GM19099 (cell line): Measurements from ENCODE around the gene FANCC.

ENCODE experiments used
- POLR2A ChIP-seq: IDR thresholded peaks from 3 replicates; pipeline ENCODE4 v1.6.1; 2011; ENCODE audit warnings: low read depth; ENCODE audit not compliant: insufficient read length; ENCODE audit errors: extremely low read depth

Gene FANCC

DNA sequence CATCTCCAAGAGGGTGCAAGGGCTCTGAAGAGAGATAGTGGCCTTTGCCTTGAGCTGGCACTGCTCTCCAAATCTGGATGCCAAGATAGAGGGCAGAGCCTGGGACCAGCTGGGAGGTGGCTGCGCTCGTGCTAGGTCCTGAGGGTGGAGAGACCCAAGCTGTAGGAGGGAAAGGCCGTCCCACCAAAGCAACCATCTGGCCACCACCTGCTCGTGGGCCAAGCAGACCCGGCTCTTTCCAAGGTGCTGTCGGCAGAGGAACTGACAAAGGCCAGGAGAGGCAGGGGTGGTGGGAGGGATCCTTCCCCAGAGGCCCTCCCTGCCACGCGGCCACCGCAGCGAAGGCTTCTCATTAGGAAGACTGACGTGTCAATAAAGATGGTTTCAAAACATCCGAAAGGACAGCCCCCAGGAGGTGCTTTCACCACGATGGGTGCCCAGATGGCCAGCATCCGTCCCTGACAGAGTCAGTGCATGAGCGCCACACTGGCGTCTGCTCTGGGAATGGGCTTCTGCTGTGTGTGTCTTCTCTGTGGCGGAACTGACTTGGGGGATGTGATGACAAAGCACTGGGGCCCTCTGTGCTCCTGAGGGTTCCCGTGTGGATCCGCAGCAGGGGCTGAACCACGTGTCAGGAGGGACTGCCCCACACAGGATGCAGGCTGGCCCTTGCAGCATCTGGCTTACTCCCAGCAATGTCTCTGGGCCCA lies 213.5 kb downstream of the FANCC start:
- TF ChIP-seq POLR2A: no peak

DNA sequence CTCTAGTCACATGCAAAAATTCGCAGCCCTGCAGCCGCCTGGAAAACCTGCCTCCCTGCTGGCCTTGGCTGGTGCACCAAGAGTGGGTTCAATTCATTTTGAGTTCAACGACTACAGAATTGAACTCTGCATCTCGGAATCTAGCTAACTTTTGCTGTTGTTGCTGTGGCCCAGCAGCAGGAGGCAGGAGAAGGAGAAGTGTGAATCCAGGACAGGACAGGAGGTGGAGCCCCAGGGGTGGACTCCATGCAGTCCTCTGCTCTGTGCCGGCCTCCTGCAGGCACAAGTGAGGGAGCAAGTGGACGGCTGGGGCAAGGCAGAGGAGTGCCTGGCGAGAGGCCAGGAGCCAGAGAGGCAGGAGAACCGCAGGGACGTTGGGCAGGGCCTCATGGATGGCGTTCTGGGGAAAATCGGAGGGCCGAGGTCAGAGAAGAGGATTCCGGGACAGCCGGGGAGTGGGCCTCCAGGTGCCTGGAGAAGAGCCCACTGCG lies 214.2 kb downstream of the FANCC start:
- no peak for TF ChIP-seq POLR2A

DNA sequence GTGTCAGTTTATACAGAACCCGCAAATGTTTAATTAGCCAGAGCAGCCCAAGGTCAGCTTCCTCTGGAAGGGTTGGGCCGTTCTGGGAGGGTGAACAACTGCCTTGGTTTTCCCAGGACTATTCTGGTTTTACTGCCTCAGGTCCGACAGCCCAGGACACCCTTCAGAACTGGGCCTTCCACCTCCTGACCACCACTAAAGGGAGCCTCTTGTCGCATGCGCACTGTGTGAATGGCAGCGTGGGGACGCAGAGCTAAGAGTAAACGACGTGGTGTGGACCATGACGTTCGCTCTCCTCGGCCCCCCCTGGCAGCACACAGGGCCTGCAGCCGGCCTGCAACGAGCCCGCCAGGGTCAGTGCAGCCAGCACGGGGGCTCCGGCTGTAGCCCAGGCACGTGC lies 214.9 kb downstream of the FANCC start:
- TF ChIP-seq POLR2A: no peak

DNA sequence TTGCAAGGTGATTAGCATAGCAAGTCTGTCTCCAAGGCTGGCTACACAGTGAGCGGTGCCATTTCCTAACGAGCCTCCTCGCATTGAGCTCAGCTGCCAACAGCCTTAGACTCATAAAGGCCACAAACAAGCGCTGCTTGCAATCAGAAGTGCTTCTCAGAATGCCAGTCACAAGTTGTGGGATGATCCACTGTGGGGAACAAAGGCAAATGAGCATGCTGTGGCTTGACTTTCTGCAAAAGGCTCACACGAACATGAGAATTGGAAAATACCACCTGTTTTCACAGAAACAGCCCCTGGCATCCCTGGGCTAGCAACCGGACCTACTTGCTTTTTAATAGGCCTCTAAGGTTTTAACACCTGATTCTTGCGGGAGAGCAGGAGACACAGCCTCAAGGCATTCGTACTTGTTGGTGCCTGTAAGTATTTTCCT lies 215.5 kb downstream of the FANCC start:
- TF ChIP-seq POLR2A: no peak

DNA sequence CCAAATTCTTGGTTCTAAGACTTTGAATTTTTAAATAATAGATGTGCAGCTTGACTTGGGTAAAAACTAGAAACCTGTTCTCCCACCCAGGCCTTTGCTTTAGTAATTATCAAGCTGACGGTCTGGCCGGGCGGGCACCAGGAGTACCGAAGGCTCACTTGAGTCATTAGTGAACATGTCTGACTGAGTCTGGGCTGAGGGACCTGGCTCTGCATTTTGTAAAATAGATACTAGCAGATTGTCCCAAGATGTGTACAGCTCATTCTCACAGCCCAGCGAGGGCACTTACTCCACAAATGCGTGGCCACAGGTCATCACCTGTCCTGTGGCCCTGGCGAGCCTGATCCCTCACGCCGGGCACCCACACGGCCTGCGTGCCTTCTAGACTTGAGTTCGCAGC lies 216.2 kb downstream of the FANCC start:
- TF ChIP-seq POLR2A: no peak

DNA sequence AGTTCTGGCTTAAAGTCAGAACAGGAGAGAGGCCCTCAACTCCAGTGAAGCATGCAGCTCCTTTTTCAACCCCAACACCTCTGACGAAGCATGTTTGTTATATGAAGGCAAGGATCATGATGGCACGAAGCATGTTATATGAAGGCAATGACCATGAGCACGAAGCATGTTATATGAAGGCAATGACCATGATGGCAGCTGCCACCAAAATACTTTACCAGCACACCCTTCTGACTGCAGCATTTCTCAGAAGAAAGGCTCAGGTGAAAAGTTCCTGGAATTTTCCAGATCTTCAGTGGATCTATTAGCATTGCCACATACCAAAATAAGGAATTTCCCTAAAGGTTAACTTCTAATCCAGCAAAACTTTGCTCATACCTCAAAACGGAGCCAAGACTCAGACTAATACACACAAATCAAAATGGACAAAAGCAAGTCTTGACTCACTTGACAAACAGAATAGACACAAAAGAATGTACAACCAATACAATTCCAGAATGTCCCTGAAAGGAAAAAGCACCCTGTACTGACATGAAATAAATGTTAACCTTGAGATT lies 217.4 kb downstream of the FANCC start:
- no peak for TF ChIP-seq POLR2A

DNA sequence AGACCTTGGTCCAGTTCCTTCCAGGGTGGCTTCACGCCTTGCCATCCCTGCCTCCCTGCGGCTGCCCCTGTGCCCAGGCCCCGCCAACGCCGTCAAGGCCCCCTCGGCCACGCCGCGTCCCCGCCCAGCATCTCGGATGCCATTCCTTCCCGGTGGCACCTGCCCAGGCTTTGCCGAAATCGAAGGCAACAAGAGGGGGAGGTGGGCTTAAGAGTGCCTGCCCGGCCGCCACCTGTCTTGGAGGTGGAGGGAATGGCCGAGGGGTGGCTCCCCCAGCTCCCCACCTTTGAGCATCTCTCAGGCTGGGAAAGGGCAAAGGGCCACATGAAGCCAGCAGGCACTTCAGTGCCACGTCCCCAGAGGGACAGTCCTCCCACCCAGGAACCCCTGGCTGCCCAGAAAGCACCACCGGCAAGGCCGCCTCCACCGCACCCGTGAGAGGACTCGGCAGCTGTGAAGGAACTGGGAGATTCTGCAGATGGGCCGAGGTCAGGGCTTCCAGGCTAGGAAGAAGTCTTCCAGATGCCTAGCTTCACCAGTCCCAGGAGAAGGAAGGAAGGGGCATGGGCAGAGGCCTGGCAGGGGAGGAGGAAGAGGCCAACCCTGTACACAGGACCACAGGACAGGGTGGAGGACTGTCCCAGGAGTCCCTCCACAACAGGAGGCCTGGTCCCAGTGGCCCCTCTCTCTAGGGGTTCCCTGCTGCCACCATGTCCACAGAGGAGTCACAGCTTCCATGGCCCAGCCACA lies 218.0 kb downstream of the FANCC start:
- TF ChIP-seq POLR2A: no peak

DNA sequence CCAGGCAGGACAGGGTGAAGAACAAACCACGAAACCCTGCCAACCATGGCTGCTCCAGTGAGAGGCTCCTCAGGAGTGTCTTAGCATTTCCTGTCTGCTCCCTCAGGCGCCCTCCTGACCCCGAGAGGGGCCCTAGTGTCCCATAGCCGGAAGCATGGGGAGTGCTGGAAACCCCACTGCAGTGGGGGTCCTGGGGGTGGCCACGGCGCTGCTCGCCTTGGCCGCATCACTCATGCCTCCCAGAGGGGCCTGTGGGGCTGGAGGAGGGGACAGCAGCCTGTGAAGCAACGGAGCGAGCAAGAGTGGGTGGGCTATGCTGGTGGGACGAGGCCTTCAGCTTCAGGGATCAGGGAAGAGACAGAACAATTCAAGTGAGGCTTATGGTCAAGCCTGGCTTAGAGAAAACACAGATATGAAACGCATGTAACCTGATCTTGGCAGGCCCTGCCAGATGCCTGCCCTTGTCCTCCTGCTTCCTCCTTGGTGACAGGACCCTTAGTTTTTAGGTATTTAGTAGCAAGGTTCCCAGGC lies 219.1 kb downstream of the FANCC start:
- no peak for TF ChIP-seq POLR2A

DNA sequence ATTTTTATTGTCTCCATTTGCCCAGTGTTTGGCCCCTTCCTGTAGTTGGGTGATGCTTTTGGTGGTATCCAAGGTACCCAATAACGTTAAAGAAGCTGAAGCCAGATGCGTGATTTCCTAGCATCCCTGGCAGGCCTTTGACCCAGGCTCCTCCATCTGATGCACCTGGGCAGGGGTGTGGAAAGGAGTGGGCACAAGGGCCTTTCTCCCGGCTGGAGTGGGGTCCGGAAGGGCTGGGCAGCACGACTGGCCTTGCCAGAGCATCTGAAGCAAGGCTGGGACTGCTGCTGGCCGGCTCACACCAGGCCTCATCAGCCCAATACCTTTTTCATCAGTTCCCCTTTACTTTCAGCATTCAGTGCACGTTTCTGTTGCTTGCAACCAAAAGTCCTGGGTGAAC lies 220.2 kb downstream of the FANCC start:
- TF ChIP-seq POLR2A: no peak

DNA sequence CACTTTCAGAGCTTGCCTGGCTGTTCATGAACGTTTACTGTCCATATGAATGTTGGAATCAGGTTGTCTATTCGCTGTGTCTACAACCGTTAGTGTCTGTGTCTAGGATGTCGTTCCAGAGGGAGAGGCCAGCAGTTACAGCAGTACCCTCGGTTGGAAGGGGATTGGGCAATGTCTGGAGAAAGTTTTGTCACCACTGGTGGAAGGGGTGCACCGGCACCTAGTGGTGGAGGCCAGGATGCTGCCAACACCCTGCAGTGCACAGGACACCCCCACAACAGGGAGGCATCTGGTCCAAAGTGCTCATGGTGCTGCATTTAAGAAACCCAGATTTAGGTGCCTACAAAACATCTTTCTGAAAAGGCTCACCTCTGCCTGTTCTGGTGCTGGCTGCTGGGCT lies 220.7 kb downstream of the FANCC start:
- TF ChIP-seq POLR2A: no peak

DNA sequence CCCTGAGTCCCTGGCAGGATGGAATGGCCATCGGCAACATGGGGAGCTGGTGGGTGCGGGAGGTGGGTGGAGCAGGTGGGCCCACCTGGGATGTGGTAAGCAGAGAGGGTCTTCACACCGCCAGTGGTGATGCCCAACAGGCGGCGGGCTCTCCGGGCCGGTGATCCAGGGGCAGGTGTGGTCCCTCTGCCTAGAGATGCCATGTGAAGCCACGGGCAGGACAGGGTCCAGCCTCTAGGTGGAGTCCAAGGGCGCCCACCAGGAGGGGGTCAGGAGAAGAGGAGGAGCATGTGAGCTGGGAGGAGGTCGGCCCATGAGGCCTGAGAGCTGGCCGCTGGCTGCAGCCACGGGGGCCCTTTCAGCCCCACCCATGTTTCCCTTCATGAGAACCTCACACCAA lies 221.1 kb downstream of the FANCC start:
- TF ChIP-seq POLR2A: no peak

DNA sequence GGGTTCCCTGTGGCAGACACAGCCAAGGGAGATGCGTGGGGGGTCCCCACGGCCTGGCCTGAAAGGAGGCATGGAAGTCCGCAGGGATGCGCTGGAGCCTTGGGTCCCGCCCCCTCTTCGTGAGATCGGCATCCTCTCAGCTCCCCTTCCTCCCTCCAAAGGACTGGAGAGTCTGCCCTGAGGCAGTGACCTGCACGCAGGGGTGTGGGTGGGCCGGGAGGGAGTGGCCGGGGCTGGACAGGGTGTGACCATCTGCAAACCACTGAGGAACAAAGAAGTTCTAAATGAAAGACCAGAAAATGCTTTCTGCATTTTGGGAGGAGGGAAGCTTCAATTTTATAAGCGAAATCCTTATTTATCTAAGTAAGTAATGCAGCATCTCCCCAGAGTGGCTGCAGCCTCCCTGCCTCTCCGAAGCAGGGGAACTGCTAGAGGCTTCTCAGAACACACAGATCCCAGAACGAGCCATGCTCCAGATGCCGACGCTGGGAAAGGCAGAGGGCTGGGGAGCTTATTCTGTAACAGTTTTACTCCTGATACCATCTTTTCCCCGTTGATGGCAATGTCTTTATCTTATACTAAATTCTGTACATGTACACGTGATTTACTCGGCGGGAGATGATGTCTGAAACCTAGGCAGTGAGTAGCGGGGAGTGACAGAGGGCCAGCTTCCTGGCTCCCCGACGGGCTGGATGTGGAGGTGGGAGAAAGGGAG lies 221.7 kb downstream of the FANCC start:
- TF ChIP-seq POLR2A: no peak

DNA sequence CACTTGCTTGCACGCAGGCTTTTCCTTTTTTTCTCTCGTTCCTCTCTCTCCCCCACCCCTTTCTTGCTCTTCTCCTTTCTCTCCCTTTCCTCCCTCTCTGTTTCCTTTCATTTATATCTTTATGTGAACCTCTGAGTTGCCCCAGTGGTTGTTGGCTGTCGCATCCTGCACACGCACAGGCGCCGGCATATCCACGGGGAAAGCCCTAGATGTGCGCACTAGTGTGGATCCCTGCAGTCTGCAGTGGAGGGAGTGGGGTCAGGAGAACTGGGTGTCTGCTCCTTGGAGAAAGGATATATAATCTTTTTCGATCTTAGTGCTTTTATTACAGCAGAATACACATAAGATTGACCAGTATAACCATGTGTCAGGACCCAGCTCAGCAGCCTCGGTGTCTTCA lies 223.5 kb downstream of the FANCC start:
- no peak for TF ChIP-seq POLR2A

DNA sequence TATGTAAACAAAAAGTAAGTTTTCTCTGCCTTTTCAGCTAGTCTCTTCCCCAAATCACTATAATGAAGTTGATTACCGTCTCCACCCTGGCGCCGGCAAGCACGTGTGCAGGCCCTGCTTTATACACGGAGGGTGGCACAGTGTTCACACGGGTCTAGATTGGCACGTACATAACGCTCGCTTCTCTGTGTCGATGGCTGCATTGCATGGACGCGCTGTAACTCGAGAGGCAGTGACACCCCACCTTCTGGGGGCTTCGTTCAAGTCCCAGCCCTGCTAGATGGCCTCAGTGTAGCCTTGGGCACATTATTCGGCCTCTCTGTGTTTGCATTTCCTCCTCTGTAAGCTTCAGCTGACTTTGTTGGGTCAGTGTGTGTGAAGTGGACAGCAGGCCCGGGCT lies 223.9 kb downstream of the FANCC start:
- no peak for TF ChIP-seq POLR2A
